ENCODE measurements around the gene BMF. TPM values are rescaled to one million over a fixed set of nuclear protein-coding genes. Genes with fewer than 3 reads are reported as not detected.
"Not testable (repeated sequence)": the region's sequence is repeated elsewhere in the genome, so short reads cannot be mapped to it uniquely, and the experiment has no call there.

The BMF gene
- total RNA-seq, 4 donors from 2014 or later: 3.7 to 7.7 (median 5.3) TPM

- no peak for TF ChIP-seq CTCF (IDR thresholded peaks at IDR 0.05)
- ATAC-seq (ENCODE audit: low FRiP score): no peak
- DNase-seq (ENCODE audit: low spot score): no peak
Observed at GRCh38 chr15:40080847-40081246, 27.8 kb downstream of the BMF start.

DNA sequence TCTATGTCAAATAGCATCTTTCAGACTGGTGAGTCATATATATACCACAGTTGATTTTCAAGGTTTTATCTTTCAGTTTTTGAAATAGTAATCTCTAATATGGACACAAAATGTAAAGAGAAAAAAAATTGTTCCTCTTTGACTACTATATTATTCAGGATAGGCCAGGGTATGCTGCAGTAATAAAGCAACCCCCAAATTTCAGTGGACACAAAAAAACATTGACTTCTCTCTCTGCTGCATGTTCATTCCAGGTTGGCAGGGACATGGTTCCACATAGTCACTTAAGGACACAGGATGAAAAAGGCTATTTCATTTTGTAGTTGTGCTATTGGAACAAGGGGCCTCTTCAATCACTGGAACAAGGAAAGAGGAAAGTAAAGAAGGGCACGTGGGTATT, 28.6 kb downstream of the BMF start:
- ATAC-seq (ENCODE audit: low FRiP score) (no peak), DNase-seq (ENCODE audit: low spot score) (no peak)
- no peak for TF ChIP-seq CTCF (IDR thresholded peaks at IDR 0.05)

GRCh38 chr15:40079456-40079855, 29.2 kb downstream of the BMF start:
- ATAC-seq (ENCODE audit: low FRiP score) (no peak), DNase-seq (ENCODE audit: low spot score) (no peak)
- no peak for TF ChIP-seq CTCF (IDR thresholded peaks at IDR 0.05)

DNA sequence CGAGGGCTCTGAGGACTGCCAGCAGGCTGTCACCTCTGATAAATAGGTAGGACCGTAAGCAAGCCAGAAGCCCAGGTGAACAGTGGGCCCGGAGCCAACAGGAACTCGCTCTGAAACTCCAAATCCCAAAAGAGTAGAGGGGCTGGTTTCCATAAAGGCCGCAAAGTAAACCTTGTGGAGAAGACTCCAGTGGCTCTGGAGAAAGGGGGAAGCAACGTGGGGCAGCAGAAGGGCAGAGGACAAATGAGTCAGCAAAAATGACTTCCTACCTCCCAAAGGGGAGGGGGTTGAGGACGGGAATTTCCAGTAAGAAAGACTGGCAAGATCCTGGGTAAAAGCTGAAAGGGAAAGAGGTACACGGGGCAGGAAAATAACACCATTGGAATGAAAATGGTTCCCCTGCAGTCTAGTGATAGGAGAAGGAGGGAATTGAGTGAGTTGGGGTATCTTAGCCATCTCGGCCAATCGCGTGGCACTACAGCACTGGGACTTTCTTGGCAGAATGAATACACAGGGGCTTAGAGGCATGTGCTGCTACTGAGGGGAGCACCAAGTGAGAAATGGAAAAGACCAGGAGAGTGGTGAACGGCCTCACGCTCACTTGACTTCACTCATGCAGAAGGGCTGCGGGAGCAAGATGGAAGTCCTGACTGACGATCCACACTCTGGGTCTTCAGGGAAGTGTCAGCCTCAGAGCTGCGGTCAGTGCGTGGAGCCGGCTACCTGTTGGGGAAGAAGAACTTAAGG, 33.2 kb downstream of the BMF start:
- TF ChIP-seq CTCF (IDR thresholded peaks at IDR 0.05): no peak
- ATAC-seq (ENCODE audit: low FRiP score) (no peak), DNase-seq (ENCODE audit: low spot score) (no peak)

GRCh38 chr15:40074656-40075055, 34.0 kb downstream of the BMF start:
- not testable (repeated sequence) for DNase-seq (ENCODE audit: low spot score); ATAC-seq (ENCODE audit: low FRiP score)

DNA sequence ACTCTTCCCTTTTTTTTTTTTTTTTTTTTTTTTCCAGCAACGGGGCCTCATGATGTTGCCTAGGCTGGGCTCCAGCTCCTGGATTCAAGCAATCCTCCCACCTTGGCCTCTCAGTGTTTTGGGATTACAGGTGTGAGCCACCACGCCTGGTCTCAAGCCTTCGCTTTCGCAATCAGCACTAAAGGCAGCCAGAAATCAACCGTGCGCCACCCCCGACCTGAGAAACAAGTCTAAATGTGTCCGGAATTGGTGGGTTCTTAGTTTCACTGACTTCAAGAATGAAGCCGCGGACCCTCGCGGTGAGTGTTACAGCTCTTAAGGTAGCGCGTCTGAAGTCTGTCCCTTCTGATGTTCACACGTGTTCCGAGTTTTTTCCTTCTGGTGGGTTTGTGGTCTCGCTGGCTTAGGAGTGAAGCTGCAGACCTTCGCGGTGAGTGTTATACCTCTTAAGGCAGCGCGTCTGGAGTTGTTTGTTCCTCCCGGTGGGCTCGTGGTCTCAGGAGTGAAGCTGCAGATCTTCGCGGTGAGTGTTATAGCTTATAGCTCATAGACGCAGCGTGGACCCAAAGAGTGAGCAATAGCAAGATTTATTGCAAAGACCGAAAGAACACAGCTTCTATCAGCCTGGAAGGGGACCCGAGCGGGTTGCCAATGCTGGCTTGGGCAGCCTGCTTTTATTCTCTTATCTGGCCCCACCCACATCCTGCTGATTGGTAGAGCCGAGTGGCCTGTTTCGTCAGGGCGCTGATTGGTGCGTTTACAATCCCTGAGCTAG, 34.8 kb downstream of the BMF start:
- ATAC-seq (ENCODE audit: low FRiP score): not testable (repeated sequence)

DNA sequence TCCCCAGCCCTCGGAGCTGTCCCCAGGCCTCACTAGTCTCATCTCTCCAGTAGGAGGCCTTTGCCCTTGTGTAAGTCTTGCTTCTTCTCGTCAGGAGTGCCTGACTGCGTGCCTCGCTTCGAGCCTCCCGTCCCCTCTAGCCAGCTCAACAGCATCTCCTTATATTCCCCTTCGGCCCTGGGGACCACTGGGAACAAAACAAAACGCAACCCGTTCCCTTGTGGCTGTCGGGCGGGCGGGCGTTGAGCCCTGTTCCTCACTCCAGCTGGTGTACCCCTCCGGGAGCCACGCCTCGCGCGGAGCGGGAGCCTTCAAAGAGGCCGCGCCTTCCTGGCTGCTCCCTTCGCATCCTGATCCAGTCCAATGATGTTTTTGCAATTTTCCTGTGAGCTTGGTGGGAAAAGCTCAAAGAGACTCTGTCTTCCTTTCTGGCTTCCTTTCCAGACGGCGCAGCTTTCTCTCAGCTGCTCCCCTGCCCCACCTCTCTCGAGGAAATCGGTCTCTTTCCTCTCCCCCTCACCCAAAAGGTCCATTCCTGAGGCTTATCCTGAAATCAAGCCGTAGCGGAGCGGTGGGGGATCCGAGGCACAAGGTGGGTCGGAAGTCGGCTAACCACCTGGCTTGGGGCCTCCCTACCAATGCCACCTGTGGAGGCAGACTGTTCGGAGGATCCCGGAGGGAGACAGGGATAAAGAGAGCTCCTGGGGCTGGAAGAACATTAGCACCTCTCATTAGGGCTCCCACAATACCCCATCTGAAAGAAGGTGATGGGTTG, 36.3 kb downstream of the BMF start:
- DNase-seq (ENCODE audit: low spot score): no peak
- TF ChIP-seq CTCF (IDR thresholded peaks at IDR 0.05): no peak
- no peak for ATAC-seq (ENCODE audit: low FRiP score)

More for the DNA sequence above, 34.8 kb downstream of the BMF start:
- DNase-seq (ENCODE audit: low spot score): not testable (repeated sequence)

Data from omental fat pad (tissue), 4 donors.